ENCODE results near the gene FBN2. TPM values are rescaled to one million over a fixed set of nuclear protein-coding genes. Genes with fewer than 3 reads are reported as not detected.

The FBN2 gene
- total RNA-seq, 4 donors from 2014 or later, result 0.57 to 4.4 (median 1.6) TPM

- no peaks in the 10 kb centered on the region for H3K9me3 ChIP-seq
- no peak for DNase-seq
- H3K27me3 ChIP-seq, result no peaks in the 10 kb centered on the region
- H3K4me3 ChIP-seq, result no peak overlapping the region
- no peak overlapping the region for H3K27ac ChIP-seq
- 17 to 65% methylated on average over 2 of the region's 2 CpGs for WGBS, 2 donors
- TF ChIP-seq, protein P1, sequence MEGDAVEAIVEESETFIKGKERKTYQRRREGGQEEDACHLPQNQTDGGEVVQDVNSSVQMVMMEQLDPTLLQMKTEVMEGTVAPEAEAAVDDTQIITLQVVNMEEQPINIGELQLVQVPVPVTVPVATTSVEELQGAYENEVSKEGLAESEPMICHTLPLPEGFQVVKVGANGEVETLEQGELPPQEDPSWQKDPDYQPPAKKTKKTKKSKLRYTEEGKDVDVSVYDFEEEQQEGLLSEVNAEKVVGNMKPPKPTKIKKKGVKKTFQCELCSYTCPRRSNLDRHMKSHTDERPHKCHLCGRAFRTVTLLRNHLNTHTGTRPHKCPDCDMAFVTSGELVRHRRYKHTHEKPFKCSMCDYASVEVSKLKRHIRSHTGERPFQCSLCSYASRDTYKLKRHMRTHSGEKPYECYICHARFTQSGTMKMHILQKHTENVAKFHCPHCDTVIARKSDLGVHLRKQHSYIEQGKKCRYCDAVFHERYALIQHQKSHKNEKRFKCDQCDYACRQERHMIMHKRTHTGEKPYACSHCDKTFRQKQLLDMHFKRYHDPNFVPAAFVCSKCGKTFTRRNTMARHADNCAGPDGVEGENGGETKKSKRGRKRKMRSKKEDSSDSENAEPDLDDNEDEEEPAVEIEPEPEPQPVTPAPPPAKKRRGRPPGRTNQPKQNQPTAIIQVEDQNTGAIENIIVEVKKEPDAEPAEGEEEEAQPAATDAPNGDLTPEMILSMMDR (IDR thresholded peaks at IDR 0.05), result no peak
- intact Hi-C loops (cut with DNase I), result no loop called here
- no peaks in the 10 kb centered on the region for H3K36me3 ChIP-seq
- H3K4me1 ChIP-seq, result no peaks in the 10 kb centered on the region
Measured at GRCh38 chr5:128279345-128279744, 258.7 kb downstream of the FBN2 start.

DNA sequence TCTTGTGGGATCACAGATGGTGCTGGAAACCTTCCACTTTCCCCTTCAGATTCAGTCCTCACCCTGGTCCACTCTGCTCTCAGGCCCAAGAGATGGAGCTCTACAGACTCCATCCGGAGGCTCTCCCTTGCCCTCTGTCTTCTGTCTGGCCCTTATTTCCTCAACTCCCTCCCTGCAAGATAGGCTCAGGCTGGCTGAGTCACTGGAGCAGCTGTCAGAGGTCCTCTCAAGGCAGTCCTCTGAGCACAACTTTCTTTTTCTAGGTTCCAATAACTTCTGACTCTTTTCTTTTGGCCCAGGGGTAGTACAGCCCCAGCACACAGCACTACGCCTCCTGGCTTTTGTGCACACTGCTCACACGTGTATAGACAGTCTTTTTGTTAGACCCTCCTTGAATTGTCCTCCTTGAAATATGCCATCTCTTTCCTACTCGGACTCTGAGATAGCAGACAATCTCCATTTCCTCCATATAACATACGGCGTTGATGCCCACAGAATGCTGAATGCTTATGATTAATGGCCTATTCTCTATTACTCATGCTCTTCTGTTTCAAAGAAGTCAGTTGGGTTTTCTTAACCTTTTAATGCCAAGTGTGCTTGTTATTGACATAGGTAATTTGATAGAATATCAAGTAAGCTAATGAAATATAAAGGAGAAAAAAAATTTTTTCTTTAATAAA lies 261.4 kb downstream of the FBN2 start:
- H3K9me3 ChIP-seq, result no peaks in the 10 kb centered on the region
- H3K27me3 ChIP-seq, result no peaks in the 10 kb centered on the region
- 44 to 50% methylated on average over 6 of the region's 6 CpGs for WGBS, 2 donors
- DNase-seq, result no peak
- no peak overlapping the region for H3K27ac ChIP-seq
- no peaks in the 10 kb centered on the region for H3K36me3 ChIP-seq
- no peaks in the 10 kb centered on the region for H3K4me1 ChIP-seq
- no peak overlapping the region for H3K4me3 ChIP-seq
- TF ChIP-seq, protein P1 (IDR thresholded peaks at IDR 0.05), result no peak
- TF ChIP-seq POLR2A (IDR thresholded peaks at IDR 0.05), result no peak
- intact Hi-C loops (cut with DNase I), result no loop called here

GRCh38 chr5:128274441-128274840 lies 263.6 kb downstream of the FBN2 start:
- DNase-seq, result no peak
- intact Hi-C loops (cut with DNase I), result no loop called here
- H3K4me3 ChIP-seq, result no peak overlapping the region
- no peaks in the 10 kb centered on the region for H3K36me3 ChIP-seq
- TF ChIP-seq POLR2A (IDR thresholded peaks at IDR 0.05), result no peak
- TF ChIP-seq, protein P1 (IDR thresholded peaks at IDR 0.05), result no peak
- no peaks in the 10 kb centered on the region for H3K9me3 ChIP-seq
- no peaks in the 10 kb centered on the region for H3K27me3 ChIP-seq
- H3K4me1 ChIP-seq, result no peaks in the 10 kb centered on the region
- H3K27ac ChIP-seq, result no peak overlapping the region
- 68 to 84% methylated on average over 2 of the region's 2 CpGs for WGBS, 2 donors

DNA sequence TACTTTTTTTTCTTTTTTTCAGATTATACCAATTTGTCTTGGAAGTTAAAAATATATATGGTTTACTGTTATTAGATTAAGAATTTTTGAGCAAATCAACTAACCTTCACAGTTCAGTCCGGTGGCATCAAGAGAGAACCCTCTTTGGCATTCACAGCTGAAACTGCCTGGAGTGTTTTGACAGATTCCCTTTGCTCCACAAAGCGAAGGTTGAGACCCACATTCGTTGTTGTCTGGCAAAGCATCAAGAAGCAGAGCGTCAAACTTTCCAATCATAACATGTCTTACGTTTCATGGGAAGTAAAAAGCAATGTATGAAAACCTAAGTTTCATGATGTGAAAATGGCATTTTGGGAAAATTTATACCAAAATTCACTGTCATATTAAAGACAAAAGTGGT lies 264.3 kb downstream of the FBN2 start:
- no peaks in the 10 kb centered on the region for H3K36me3 ChIP-seq
- H3K27ac ChIP-seq, result no peak overlapping the region
- no peak for DNase-seq
- 56 to 76% methylated on average over 5 of the region's 5 CpGs for WGBS, 2 donors
- H3K4me1 ChIP-seq, result no peaks in the 10 kb centered on the region
- H3K9me3 ChIP-seq, result no peaks in the 10 kb centered on the region
- no peaks in the 10 kb centered on the region for H3K27me3 ChIP-seq
- TF ChIP-seq, protein P1 (IDR thresholded peaks at IDR 0.05), result no peak
- no peak for TF ChIP-seq POLR2A (IDR thresholded peaks at IDR 0.05)
- H3K4me3 ChIP-seq, result no peak overlapping the region
- intact Hi-C loops (cut with DNase I), result no loop called here

DNA sequence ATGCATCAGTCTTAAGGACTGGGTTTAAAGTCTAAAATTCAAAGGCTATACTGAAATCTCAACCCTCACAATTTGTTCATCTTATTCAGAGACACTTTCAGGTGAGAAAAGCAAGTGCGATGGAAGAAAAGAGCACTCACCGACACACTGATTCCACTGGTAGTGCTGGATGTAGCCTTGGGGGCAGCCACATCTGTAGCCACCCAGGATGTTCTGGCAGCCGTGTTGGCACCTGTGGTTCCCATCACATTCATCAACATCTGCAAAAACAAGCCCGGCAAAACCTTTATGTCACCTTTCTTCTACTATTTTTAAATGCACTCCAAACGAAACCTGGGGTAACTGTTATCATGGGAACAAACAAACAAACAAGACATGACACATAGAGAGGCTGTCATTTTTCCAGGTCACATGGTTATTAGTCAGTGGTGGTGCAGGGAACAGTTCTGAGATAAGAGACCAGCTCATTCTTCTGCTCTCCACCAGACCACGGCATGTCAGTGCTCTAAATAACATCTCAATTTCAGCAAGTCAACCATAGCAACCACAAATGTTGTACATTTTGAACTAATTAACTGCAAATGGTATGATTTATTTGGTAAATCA lies 266.1 kb downstream of the FBN2 start:
- intact Hi-C loops (cut with DNase I), result no loop called here
- Histone ChIP-seq H3K27ac (no peak overlapping the region), H3K36me3 (no peaks in the 10 kb centered on the region), H3K4me1 (no peaks in the 10 kb centered on the region), H3K9me3 (no peaks in the 10 kb centered on the region), H3K4me3 (no peak overlapping the region), H3K27me3 (no peaks in the 10 kb centered on the region)
- DNase-seq, result no peak
- no peak for TF ChIP-seq POLR2A (IDR thresholded peaks at IDR 0.05)
- TF ChIP-seq, protein P1 (IDR thresholded peaks at IDR 0.05), result no peak
- WGBS, 2 donors, result 27 to 41% methylated on average over 6 of the region's 6 CpGs
